ENCODE measurements around the gene SPG21.

SPG21 gene, protein sequence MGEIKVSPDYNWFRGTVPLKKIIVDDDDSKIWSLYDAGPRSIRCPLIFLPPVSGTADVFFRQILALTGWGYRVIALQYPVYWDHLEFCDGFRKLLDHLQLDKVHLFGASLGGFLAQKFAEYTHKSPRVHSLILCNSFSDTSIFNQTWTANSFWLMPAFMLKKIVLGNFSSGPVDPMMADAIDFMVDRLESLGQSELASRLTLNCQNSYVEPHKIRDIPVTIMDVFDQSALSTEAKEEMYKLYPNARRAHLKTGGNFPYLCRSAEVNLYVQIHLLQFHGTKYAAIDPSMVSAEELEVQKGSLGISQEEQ

DNA sequence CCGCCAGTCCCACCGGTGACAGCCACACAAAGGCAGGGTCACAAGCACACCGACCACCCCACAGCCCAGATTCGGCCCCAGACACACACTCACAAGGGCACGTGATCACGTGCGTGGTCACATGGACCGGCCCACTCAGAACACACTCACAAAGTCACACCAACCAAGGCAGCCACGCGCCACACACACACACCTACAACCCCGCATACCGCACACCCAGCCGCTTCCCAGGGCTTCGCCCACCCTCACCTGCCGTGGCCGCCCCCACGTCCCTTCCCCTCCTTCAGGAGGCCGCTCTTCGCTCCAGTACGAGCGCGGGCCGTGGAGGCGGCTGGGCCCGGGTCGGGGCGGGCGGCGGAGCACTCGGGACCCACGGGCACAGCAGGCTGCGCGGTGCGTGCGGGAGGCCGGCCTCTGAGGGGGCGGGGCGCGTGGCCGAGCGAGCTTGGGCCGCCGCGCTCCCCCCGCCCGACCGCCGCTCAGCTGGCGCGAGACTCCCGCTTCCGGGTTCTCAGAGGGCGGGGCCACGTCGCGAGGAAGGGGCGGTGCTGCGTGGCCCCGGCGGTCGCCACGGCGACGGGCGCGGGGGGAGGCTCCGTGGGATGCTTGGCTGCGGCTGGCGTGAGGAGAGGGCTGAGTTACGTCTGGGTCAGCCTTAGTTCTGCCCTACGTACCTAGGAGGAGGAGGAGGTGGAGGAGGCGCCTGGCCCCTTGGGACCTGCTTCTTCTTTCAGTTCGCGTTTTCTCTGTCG is at the start of gene SPG21:
TSS of gene SPG21 (minus strand) at position 499 of the 752 bp plus-strand sequence. CDS start 6,345 bp downstream, outside the sequence.
- TF ChIP-seq, protein P1, sequence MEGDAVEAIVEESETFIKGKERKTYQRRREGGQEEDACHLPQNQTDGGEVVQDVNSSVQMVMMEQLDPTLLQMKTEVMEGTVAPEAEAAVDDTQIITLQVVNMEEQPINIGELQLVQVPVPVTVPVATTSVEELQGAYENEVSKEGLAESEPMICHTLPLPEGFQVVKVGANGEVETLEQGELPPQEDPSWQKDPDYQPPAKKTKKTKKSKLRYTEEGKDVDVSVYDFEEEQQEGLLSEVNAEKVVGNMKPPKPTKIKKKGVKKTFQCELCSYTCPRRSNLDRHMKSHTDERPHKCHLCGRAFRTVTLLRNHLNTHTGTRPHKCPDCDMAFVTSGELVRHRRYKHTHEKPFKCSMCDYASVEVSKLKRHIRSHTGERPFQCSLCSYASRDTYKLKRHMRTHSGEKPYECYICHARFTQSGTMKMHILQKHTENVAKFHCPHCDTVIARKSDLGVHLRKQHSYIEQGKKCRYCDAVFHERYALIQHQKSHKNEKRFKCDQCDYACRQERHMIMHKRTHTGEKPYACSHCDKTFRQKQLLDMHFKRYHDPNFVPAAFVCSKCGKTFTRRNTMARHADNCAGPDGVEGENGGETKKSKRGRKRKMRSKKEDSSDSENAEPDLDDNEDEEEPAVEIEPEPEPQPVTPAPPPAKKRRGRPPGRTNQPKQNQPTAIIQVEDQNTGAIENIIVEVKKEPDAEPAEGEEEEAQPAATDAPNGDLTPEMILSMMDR (IDR thresholded peaks at IDR 0.05; ENCODE audit: borderline replicate concordance, control extremely low read depth, extremely low read depth, insufficient read depth, missing control alignments), result no peak
- peak; percentile 98 for DNase-seq (ENCODE audit: low spot score)
- in situ Hi-C loops (cut with MboI; ENCODE audit: low sequenced_read_pairs, unreplicated experiment), result no loop called here

DNA sequence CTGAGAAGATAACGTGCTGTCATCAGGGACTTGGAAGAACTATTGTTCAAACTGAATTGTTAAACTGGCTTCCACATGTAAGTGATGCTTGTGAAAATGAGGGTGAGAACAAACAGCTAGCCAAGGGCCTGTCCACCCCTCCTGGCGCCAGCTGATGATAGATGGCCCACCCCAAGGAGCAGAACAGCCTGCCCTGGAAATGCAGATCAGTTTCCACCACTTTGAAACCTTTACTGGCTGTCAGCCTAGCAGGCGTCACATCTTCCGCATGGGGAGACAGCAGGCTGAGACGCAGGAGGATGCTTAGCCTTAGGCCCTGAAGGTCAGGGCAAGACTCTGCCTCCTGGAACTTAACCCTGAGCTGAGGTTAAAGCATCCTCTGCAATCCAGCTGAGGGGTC is 49.1 kb upstream of the SPG21 start:
- no peak for DNase-seq (ENCODE audit: low spot score)
- in situ Hi-C loops (cut with MboI; ENCODE audit: low sequenced_read_pairs, unreplicated experiment), result loop anchor here (25.0 kb wide), 1 partner anchor 248 kb away; the partner anchor contains the start of genes PARP16 and RNU5A-1
- TF ChIP-seq, protein P1 (IDR thresholded peaks at IDR 0.05; ENCODE audit: borderline replicate concordance, control extremely low read depth, extremely low read depth, insufficient read depth, missing control alignments), result no peak

DNA sequence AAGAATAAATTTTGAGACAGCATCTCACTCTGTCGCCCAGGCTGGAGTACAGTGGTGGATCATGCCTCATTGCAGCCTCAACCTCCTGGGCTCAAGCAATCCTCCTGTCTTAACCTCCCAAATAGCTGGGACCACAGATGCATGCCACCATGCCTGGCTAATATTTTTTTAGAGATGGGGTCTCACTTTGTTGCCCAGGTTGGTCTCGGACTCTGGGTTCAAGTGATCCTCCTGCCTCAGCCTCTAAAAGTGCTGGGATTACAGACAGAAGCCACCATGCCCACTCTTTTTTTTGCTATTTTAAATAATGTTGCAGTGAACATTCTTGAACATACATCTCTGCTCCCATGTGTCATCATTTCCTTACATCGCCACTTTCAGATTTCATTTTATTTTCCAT is 48.7 kb upstream of the SPG21 start:
- TF ChIP-seq, protein P1 (IDR thresholded peaks at IDR 0.05; ENCODE audit: borderline replicate concordance, control extremely low read depth, extremely low read depth, insufficient read depth, missing control alignments), result no peak
- in situ Hi-C loops (cut with MboI; ENCODE audit: low sequenced_read_pairs, unreplicated experiment), result loop anchor here (25.0 kb wide), 1 partner anchor 249 kb away; the partner anchor contains the start of genes PARP16 and RNU5A-1
- no peak for DNase-seq (ENCODE audit: low spot score)

DNA sequence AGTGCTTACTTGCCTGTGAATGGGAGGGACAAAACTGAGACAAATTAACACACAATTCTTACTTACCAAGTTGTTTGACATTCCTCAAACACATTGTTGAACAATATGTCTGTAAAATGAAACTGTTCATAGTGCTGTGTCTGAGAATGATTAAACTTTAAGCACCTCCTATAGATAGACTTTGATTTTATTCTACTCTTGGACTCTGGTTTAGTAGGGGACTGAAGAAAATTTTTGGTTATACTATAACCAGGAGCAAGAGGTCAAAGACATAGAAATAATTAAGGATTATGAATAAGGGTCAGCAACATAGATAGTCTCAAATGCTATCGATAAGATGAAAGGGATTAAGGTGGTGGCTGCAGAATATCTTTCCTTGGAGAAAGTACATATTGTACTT is 47.6 kb upstream of the SPG21 start:
- DNase-seq (ENCODE audit: low spot score), result no peak
- TF ChIP-seq, protein P1 (IDR thresholded peaks at IDR 0.05; ENCODE audit: borderline replicate concordance, control extremely low read depth, extremely low read depth, insufficient read depth, missing control alignments), result no peak
- in situ Hi-C loops (cut with MboI; ENCODE audit: low sequenced_read_pairs, unreplicated experiment), result loop anchor here (25.0 kb wide), 1 partner anchor 250 kb away; the partner anchor contains the start of genes PARP16 and RNU5A-1

DNA sequence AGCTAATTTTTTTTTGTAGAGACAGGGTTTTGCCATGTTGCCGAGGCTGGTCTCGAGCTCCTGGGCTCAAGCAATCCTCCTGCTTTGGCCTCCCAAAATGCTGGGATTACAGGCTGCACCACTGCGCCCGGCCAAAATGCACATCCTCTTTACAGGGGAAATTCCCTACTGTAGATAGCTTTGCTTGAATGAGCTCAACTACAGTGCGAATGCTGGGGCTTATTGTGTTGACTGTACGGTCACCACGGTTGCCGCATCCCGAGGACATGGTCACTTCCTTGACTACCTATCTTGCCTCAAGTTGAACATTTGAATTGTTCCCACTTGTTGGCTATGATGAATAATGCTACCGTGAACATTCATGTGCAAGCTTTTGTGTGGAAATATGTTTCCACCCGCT is 45.0 kb upstream of the SPG21 start:
- TF ChIP-seq, protein P1 (IDR thresholded peaks at IDR 0.05; ENCODE audit: borderline replicate concordance, control extremely low read depth, extremely low read depth, insufficient read depth, missing control alignments), result no peak
- in situ Hi-C loops (cut with MboI; ENCODE audit: low sequenced_read_pairs, unreplicated experiment), result loop anchor here (25.0 kb wide), 1 partner anchor 253 kb away; the partner anchor contains the start of genes PARP16 and RNU5A-1
- no peak for DNase-seq (ENCODE audit: low spot score)

DNA sequence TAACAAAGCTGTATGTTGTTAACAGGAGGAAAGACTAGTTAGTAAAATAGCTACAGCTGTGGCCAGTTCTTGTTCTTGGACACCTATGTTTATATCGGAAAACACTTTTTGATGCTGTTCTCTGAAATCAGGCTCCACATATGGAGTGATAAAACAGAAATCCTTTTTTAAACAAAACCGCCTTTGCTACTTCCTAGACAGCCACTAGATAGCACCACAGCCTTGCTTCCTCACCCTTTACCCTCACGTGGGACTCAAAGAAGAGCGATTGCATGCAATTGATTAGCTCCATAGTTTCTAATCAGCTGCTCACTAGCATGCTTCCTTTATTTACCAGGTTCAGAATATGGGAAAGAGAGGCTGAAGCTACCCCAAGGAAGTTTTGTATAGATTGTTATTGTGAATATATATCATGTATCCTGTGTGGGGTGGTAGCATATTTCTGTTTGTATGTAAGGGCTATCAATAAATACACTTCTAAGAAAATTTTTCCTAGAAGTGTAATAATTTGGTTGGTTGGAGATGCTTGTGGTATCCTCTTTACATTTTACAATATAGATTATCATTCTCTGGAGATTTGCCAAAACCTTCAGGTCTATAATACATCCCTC is 44.0 kb upstream of the SPG21 start:
- in situ Hi-C loops (cut with MboI; ENCODE audit: low sequenced_read_pairs, unreplicated experiment), result loop anchor here (25.0 kb wide), 1 partner anchor 254 kb away; the partner anchor contains the start of genes PARP16 and RNU5A-1
- DNase-seq (ENCODE audit: low spot score), result peak; percentile 71
- TF ChIP-seq, protein P1 (IDR thresholded peaks at IDR 0.05; ENCODE audit: borderline replicate concordance, control extremely low read depth, extremely low read depth, insufficient read depth, missing control alignments), result peak; percentile 67
